GM21367 (cell line): ENCODE measurements around the gene AKR7A3.
"Not testable (repeated sequence)": the region's sequence is repeated elsewhere in the genome, so short reads cannot be mapped to it uniquely, and the experiment has no call there.

Experiments
- ATAC-seq: cut with Tn5 transposase; IDR thresholded peaks from one replicate; pipeline ENCODE4 v1.9.1; 2021; ENCODE audit not compliant: unreplicated experiment

Gene AKR7A3

DNA sequence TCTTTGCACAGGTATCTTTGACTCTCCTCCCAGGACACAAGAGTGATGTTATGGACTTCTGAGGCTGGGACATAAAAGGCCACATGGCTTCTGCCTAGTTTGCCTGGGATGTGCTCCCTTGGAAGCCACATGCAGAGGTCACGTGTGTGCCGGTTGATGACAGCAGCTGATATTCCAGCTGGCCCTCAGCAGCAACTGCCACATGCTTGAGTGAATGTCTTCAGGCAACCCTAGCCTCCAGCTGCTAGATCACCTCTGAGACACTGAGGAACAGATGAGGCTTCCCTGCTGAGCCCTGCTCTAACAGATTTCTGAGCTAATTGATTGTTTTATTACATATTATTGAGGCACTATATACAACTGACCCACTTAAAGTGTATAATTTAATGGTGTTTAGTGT, 11.6 kb upstream of the AKR7A3 start:
- no peak for ATAC-seq

DNA sequence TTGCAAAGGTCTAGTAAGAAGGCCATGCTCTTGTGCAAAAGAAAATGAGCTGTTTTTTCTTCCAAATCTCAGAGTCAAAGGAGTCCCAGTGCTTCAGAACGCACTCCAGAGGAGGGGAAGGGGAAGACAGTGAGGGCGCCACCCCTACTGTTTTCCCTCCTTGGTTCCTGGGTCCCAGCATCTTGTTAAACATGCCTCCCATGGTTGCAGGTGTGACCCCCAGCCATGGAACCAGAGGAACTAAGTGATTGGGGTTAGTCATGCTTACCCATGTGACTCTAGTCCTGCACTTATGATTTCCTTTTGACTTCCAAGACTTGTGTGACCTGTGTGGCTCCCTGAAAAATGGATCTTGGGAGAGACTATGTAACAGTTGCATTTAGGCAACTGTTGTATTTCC, 6.1 kb upstream of the AKR7A3 start:
- no peak for ATAC-seq

DNA sequence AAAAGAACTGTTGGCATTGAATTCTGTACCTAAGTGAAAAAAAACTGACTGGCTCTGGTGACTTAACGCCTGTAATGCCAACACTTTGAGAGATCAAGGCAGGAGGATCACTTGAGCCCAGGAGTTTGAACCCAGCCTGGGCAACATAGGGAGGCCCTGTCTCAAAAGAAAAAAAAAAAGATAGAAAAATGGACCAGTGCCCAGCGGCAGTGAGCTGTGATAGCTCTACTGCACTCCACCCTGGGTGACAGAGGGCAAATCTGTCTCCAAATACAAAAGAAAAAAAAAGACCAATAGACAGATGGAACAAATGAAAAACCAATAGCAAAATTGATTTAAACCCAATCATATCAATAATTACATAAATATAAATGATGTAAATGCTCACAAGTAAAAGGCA, 674 bp upstream of the AKR7A3 start:
- ATAC-seq: no peak

DNA sequence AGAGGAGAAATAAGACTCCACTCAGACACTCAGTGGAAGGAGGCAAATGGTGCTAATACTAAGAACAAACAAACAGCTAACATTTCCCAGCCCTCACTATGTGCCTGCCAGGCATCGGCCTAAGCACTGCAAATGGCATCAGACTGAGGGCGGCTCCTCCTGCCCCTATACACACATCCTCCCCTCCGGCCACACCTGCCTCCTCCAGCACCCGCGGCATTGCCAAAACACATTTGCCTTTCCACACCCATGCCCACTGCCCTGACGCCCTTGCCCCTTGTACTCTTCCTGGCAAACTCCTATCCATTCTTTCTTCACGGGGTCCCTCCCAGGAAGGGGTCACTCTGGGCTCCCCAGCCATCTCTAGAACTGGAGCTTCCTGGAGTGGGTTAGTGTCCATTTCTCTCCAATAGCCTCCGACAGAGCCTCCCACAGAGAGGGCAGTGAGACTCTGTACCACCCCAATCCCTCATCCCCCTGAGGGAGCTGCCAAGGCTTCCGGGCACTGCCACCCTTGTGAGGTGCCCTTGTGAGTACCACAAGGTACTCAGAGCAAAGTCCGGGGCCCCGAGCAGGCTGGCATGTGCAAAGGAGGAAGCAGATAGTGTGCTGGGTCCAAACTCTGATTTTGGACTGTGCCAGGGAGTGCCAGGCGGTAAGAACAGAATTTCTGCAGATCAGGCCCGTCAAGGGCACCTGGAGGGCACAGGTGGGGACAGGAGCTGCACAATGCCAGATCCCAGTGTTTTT, 959 bp downstream of the AKR7A3 start:
- ATAC-seq: no peak

DNA sequence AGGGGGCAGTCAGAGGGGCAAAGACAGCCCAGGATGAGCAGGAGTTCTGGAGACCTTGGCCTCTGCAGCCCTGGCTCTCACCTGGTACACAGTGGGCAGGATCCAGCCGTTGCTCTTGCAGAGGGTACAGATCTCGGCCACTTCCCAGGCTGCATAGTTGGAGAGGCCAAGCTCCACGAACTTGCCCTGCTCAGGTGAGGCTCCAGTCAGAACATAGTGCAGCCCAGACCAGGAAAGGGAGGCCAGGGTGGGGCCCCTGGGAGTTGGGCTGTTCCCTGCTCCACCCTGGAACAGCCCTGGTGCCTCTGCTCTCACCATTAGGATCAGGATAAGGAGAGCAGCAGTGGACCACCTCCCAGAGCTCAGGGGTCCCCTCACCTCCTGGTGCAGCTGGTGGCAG, 2.8 kb downstream of the AKR7A3 start:
- ATAC-seq: not testable (repeated sequence)

DNA sequence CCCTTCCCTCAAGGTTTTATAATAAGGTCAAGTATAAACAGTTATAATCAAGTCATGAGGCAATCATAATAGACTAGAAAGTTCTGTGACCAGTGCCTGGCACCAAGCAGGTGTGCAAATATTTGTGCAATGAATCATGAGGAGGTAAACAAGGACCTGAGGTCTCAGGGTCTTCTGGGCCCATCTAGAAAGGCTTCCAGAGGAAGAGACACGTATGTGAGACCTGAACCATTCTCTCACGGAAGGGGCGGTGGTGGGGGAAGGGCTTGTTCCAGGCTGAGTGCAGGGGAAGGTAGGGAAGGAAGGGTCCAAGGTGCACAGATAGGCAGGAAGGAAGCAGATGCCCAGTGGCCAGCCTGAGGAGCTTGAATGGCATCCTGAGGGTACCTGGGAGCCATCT, 3.2 kb downstream of the AKR7A3 start:
- not testable (repeated sequence) for ATAC-seq

DNA sequence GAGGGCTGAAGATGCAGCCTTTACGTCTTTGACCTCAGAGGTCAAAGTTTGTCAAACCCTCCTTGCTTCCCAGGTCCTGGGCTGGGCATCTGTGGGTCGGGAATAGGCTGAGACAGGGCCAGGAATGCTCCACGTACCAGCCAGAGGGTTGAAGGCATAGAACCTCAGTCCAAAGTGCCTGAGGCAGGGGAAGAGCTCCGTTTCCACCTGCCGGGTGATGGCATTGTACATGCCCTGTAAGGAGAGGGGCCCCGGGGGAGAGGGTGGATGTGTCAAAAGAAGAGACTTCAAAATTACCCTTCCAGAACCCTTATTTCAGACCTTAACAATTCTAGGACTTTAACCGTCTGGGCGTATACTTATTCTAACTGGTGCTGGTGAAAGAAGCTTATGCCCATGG, 3.7 kb downstream of the AKR7A3 start:
- no peak for ATAC-seq

DNA sequence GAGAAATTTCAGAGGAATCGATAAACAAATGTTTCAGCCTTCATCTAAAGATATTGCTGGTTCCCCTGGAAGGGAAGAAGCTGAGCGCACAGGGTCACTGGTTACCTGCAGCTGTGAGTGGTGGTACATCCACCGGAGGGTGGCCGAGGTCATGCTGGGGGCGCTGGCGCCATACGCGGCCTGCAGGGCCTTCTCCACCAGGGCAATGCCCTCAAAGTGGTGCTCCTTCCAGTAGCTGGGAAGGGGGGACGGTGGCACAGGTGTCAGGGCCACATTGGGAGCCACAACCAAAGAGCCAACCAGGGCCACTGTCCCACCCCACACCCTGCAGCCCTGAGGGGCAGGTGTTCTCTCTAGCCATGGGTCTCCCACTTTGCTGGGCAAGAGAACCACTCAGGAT, 4.7 kb downstream of the AKR7A3 start:
- ATAC-seq: no peak

DNA sequence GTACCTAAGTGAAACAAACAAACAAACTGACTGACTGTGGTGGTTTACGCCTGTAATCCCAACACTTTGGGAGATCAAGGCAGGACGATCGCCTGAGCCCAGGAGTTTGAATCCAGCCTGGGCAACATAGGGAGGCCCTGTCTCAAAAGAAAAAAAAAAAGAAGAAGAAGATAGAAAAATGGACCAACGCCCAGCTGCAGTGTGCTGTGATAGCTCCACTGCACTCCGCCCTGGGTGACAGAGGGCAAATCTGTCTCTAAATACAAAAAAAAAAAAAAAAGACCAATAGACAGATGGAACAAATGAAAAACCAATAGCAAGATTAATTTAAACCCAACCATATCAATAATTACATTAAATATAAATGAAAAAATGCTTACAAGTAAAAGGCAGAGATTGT, 13.9 kb downstream of the AKR7A3 start:
- ATAC-seq: no peak

DNA sequence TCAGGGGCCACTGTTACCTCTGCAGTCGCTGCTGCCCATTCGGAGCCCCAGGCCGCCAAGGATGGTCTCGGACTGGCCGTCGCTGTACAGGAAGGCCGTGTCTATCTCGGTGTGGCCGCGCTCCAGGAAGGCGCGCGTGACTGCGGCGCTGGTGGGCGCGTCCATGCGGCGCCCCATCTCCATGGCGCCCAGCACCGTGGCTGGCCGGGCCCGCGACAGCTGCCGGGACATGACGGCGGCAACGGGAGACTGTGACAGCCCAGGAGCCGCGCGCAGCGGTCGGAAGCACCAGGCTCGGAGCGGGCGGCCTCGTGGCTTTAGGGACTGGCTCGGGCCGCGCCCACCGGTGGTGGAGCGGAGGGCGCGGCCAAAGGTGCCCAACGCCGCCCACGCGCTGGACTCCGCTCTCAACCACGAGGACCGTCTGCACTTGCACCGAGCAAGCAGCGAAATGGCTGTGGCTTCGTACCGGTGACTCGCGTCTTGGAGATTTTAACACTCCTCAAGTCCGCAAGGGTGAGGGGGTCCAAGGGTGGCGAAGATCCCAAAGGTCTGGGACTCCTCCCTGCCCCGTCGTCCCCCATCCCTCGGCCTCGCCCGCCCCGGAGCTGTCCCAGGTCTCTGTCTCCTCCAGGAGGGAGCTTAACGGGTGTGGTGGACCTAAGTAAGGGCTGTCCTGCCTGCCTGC, 14.6 kb downstream of the AKR7A3 start:
- ATAC-seq: not testable (repeated sequence)

DNA sequence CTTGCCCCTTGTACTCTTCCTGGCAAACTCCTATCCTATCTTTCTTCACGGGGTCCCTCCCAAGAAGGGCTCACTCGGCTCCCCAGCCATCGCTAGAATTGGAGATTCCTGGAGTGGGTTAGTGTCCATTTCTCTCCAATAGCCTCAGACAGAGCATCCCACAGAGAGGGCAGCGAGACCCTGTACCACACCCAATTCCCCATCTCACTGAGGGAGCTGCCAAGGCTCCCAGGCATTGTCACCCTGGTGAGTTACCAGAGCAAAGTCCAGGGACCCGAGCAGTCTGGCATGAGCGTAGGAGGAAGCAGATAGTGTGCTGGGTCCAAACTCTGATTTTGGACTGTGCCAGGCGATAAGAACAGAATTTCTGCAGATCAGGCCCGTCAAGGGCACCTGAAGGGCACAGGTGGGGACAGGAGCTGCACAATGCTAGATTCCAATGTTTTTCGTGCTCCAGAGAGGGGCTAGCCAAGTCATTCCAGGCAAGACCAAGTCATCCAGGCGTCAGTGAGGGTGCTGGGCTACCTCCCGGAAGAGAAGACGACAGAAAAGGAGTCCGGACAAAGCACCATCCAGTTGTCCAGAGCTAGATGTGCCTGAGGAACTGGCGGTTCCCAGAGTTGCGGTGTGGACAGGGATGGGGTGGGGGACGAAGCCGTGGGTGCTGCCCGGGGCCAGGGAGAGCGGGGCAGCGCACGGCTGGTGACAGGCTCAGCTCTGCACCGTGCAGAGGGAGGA, 15.3 kb downstream of the AKR7A3 start:
- no peak for ATAC-seq

DNA sequence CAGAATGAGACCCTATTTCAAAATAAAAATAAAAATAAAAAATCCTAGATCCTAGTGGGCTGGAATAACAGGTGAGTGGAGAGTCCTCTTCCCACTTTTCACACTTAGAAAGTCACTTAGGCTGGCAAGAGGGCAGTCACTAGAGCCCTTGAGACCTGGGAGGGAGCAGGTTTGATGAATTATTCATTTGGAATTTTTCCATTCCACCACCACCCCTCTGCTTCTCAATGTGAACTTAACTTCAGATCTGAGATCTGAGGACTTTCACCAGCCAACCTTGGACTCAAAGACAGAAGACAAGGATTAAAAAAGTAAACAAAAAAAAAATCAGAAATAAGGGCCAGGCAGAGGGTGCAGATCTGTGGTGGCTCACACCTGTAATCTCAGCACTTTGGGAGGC, 16.5 kb downstream of the AKR7A3 start:
- ATAC-seq: no peak

DNA sequence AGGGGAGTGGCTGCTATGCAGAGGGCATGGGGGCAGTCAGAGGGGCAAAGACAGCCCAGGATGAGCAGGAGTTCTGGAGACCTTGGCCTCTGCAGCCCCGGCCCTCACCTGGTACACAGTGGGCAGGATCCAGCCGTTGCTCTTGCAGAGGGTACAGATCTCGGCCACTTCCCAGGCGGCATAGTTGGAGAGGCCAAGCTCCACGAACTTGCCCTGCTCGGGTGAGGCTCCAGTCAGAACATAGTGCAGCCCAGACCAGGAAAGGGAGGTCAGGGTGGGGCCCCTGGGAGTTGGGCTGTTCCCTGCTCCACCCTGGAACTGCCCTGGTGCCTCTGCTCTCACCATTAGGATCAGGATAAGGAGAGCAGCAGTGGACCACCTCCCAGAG, 18.2 kb downstream of the AKR7A3 start:
- not testable (repeated sequence) for ATAC-seq

DNA sequence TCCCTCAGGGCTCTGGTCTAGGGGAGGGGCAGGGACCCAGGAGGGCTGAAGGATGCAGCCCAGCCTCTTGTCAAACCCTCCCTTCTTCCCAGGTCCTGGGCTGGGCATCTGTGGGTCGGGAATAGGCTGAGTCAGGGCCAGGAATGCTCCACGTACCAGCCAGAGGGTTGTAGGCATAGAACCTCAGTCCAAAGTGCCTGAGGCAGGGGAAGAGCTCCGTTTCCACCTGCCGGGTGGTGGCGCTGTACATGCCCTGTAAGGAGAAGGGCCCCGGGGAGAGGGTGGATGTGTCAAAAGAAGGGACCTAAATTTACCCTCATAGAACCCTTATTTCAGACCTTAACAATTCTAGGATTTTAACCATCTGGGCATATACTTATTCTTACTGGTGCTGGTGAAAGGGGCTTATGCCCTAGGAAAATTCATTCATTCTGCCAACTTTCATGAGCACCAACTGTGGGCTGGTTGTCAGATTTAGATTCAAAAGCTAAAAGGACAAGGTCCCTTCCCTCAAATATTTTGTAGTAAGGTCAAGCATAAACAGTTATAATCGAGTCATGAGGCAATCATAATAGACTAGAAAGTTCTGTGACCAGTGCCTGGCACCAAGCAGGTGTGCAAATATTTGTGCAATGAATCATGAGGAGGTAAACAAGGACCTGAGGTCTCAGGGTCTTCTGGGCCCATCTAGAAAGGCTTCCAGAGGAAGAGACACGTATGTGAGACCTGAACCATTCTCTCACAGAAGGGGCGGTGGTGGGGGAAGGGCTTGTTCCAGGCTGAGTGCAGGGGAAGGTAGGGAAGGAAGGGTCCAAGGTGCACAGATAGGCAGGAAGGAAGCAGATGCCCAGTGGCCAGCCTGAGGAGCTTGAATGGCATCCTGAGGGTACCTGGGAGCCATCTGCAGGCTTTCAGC, 18.9 kb downstream of the AKR7A3 start:
- ATAC-seq: not testable (repeated sequence)

DNA sequence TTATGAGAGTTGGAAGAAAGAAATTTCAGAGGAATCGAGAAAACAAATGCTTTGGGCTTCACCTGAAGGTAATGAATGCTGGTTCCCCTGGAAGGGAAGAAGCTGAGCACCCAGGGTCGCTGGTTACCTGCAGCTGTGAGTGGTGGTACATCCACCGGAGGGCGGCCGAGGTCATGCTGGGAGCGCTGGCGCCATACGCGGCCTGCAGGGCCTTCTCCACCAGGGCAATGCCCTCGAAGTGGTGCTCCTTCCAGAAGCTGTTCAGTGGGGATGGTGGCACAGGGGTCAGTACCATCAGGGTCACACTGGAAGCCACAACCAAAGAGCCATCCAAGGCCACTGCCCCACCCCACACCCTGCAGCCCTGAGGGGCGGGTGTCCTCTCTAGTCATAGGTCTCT, 20.1 kb downstream of the AKR7A3 start:
- no peak for ATAC-seq

DNA sequence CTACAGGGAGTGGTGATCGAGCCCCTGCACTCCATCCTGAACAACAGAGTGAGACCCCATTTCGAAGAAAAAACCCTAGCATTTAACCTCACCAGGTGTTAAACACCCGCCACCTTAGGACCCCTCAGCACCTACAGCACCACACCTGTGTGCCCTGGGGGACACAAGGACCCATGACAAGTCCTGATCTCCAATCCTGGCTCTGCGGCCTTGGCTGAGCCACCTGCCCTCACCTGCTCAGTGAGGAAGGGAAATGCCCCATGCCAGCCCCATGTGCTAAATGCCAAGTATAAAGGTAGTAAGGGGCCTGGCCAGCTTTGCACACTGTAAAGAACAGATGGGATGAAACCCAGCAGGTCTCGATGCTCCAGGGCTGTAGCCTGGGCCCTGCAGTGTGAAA, 25.8 kb downstream of the AKR7A3 start:
- no peak for ATAC-seq

DNA sequence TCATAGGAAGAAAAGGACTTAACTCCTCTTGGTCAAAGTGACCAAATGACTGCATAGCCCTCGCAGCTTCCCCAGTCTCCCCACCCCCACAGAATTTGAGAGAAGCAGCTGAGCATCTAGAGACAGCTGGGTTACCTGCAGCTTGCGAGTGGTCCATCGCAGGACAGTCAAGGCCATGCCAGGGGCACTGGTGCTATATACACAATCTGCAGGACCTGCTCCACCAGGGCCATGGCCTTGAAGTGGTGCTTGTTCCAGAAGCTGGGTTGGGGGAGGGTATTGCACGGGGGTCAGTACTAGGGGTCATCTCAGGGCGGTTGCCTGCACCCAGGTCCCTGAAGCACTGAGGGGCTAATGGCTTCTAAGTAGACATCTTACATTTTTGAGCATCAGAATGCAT, 26.5 kb downstream of the AKR7A3 start:
- ATAC-seq: no peak

DNA sequence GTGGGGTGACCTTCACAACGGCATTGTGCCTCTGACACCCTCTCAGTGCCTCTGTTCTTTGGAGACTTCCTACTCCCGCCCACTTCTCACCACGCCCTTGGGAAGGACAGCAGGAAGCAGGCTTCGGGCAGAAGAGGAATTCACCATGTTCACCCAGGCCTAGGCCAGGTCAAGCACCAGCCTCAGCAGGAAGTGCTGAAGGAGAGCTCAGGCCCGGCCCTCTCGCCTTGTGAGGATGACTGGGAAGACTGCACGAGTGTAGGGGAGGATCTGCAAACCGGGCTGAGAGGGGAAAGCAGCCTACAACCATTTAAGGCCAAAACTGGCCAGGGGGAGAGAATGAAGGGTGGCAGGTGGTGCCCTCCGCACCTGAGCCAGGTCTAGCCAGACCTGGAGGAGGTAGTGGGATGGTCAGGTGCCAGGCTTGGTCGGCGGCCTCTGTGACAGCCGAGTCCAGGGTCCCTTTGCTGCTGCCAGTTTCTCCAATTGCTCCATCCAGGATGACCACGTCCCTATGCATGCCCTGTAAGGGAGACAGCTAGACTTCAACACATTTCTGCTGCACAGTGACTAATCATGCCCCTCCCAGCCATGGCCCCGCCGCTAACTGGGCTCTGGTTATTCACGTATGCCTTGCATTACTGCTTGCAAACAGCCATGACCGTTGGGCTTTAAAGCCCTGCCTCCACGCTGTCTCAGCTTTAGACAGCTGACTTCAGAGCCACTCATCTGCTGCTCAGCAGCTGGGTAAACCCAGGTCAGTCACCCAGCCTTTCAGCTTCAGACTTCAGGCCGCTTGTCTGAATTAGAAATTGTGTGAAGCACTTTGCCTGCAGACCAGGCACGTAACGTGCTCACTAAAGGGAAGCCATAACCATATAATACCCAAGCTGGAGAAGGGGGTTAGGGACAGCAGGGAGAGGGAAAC, 28.1 kb downstream of the AKR7A3 start:
- ATAC-seq: no peak

DNA sequence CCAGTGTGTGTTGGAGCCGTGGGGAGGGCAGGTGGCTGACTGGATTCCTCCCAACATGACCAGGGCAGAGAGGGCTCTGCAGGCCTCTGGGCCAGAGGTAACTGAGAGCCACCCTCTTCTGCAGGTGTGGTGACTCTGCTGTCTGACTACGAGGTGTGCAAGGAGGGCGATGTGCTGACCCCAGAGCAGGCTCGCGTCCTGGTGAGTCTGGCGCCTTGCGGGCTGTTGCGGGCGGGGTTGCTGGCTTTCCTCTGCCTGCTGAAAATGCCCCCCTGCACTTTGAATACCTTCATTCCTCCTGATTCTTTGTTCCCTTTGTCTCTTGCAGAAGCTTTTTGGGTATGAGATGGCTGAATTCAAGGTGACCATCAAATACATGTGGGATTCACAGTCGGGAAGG, 30.2 kb downstream of the AKR7A3 start:
- no peak for ATAC-seq
